Neuron (in vitro differentiated cells): ENCODE measurements around the gene CFAP46.
"Not testable (repeated sequence)": the region's sequence is repeated elsewhere in the genome, so short reads cannot be mapped to it uniquely, and the experiment has no call there.

Experiments
- H2AFZ ChIP-seq: one replicate; pipeline ENCODE4 v1.6.1; 2013; ENCODE audit warnings: low read depth, mild to moderate bottlenecking, inconsistent platforms, low read length, moderate library complexity
- H3K27me3 ChIP-seq: one replicate; pipeline ENCODE4 v1.6.1; 2013; ENCODE audit warnings: low read length; ENCODE audit not compliant: insufficient read depth
- H3K36me3 ChIP-seq: one replicate; pipeline ENCODE4 v1.6.1; 2013; ENCODE audit warnings: low read length; ENCODE audit not compliant: insufficient read depth
- H3K4me1 ChIP-seq: one replicate; pipeline ENCODE4 v1.6.1; 2013; ENCODE audit warnings: low read length; ENCODE audit not compliant: insufficient read depth
- H3K4me3 ChIP-seq: 2 replicates; pipeline ENCODE4 v1.5.1; 2013; ENCODE audit warnings: mild to moderate bottlenecking, low read length, moderate library complexity
- H3K9me3 ChIP-seq: one replicate; pipeline ENCODE4 v1.6.1; 2013; ENCODE audit warnings: low read length

The CFAP46 gene

GRCh38 chr10:132888898-132889490 is 53.4 kb downstream of the CFAP46 start:
- H3K4me3 ChIP-seq, result no peak overlapping the region
- no peaks in the 10 kb centered on the region for H3K36me3 ChIP-seq
- H2AFZ ChIP-seq, result no peak overlapping the region
- H3K9me3 ChIP-seq, result no peaks in the 10 kb centered on the region
- H3K27me3 ChIP-seq, result peaks cover 7% of the 10 kb centered on the region
- no peaks in the 10 kb centered on the region for H3K4me1 ChIP-seq

- H3K4me3 ChIP-seq, H3K4me1 ChIP-seq, H3K9me3 ChIP-seq, H2AFZ ChIP-seq, H3K27me3 ChIP-seq, H3K36me3 ChIP-seq: not testable (repeated sequence)
These were observed 53.9 kb downstream of the CFAP46 start for GRCh38 chr10:132888446-132888845.

GRCh38 chr10:132886211-132887099 is 55.9 kb downstream of the CFAP46 start:
- H3K36me3 ChIP-seq, result no peaks in the 10 kb centered on the region
- H3K4me1 ChIP-seq, result no peaks in the 10 kb centered on the region
- peaks cover 4% of the 10 kb centered on the region for H3K27me3 ChIP-seq
- H3K9me3 ChIP-seq, result no peaks in the 10 kb centered on the region
- H2AFZ ChIP-seq, result no peak overlapping the region
- no peak overlapping the region for H3K4me3 ChIP-seq

- no peaks in the 10 kb centered on the region for H3K9me3 ChIP-seq
These were observed 56.7 kb downstream of the CFAP46 start for GRCh38 chr10:132885451-132886210.

GRCh38 chr10:132884691-132885271 is 57.6 kb downstream of the CFAP46 start:
- Histone ChIP-seq H3K36me3 (no peaks in the 10 kb centered on the region), H3K27me3 (peaks cover 5% of the 10 kb centered on the region), H2AFZ (no peak overlapping the region), H3K4me3 (no peak overlapping the region), H3K4me1 (no peaks in the 10 kb centered on the region), H3K9me3 (no peaks in the 10 kb centered on the region)

More at GRCh38 chr10:132885451-132886210, 56.7 kb downstream of the CFAP46 start:
- no peaks in the 10 kb centered on the region for H3K36me3 ChIP-seq
- peaks cover 4% of the 10 kb centered on the region for H3K27me3 ChIP-seq
- no peaks in the 10 kb centered on the region for H3K4me1 ChIP-seq
- H3K4me3 ChIP-seq, result no peak overlapping the region
- H2AFZ ChIP-seq, result no peak overlapping the region

- Histone ChIP-seq H3K4me3 (no peak overlapping the region), H3K4me1 (no peaks in the 10 kb centered on the region), H3K27me3 (peaks cover 11% of the 10 kb centered on the region), H3K36me3 (no peaks in the 10 kb centered on the region), H3K9me3 (no peaks in the 10 kb centered on the region), H2AFZ (no peak overlapping the region)
These were observed 58.3 kb downstream of the CFAP46 start for GRCh38 chr10:132884041-132884440.

- Histone ChIP-seq H3K36me3 (no peaks in the 10 kb centered on the region), H3K4me1 (no peaks in the 10 kb centered on the region)
These were observed 58.9 kb downstream of the CFAP46 start for GRCh38 chr10:132883391-132883881.

GRCh38 chr10:132882069-132882951 is 60.1 kb downstream of the CFAP46 start:
- H2AFZ ChIP-seq, result no peak overlapping the region
- peaks cover 21% of the 10 kb centered on the region for H3K27me3 ChIP-seq
- H3K4me3 ChIP-seq, result no peak overlapping the region

More at GRCh38 chr10:132883391-132883881, 58.9 kb downstream of the CFAP46 start:
- no peak overlapping the region for H3K4me3 ChIP-seq
- H3K27me3 ChIP-seq, result peaks cover 14% of the 10 kb centered on the region
- no peaks in the 10 kb centered on the region for H3K9me3 ChIP-seq
- H2AFZ ChIP-seq, result no peak overlapping the region

GRCh38 chr10:132881186-132881920 is 61.0 kb downstream of the CFAP46 start:
- Histone ChIP-seq H3K9me3 (no peaks in the 10 kb centered on the region), H3K4me3 (no peak overlapping the region), H3K27me3 (peaks cover 23% of the 10 kb centered on the region), H2AFZ (no peak overlapping the region), H3K36me3 (no peaks in the 10 kb centered on the region), H3K4me1 (no peaks in the 10 kb centered on the region)

More at GRCh38 chr10:132882069-132882951, 60.1 kb downstream of the CFAP46 start:
- H3K9me3 ChIP-seq, result no peaks in the 10 kb centered on the region
- H3K36me3 ChIP-seq, result no peaks in the 10 kb centered on the region
- no peaks in the 10 kb centered on the region for H3K4me1 ChIP-seq

GRCh38 chr10:132880128-132880981 is 62.0 kb downstream of the CFAP46 start:
- H3K9me3 ChIP-seq, result peaks cover 2% of the 10 kb centered on the region
- no peaks in the 10 kb centered on the region for H3K4me1 ChIP-seq
- H3K27me3 ChIP-seq, result peaks cover 23% of the 10 kb centered on the region
- no peak overlapping the region for H2AFZ ChIP-seq
- H3K4me3 ChIP-seq, result no peak overlapping the region
- no peaks in the 10 kb centered on the region for H3K36me3 ChIP-seq
